ENCODE data around the gene HLA-DOA. TPM values are rescaled to one million over a fixed set of nuclear protein-coding genes. Genes with fewer than 3 reads are reported as not detected.

Gene HLA-DOA
- total and polyA plus RNA-seq, 2 donors (not counting 1 experiment from before 2014, with no cell fraction given) = 209 to 338 TPM

DNA sequence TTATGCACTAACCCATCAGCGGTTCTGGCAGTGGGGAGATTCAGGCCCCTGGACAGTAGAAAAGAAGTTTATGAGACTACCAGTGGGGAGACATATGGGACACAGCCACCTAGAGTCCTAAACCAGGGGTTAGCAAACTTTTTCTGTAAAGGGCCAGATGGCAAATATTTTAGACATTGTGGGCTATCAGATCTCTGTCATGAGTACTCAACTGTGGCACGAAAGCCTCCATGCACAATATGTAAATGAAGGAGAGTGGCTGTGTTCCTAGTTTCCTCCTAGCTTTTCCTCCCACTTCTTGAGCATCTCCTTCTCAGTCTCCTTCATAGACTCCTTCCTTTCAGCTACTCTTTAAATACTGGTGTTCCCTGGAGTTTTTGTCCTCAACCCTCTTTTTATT is 53.2 kb downstream of the HLA-DOA start:
- CTCF ChIA-PET = interaction anchor here (0.9 to 13.5 kb wide), 6 partner anchors 18 to 162 kb away, joined by 3 to 822 read pairs (median 38); partner anchors contain the start of genes BRD2 and HLA-DMB
- H3K27me3 Mint-ChIP-seq = no peaks in the 10 kb centered on the region

More for the DNA sequence above, 53.2 kb downstream of the HLA-DOA start:
- peak overlapping the region in 1 of 5 experiments; percentile 4 for H3K4me3 ChIP-seq (ENCODE audit: control extremely low read depth in 1 of 5, extremely low read depth in 1 of 5, insufficient read depth in 1 of 5, low read depth in 2 of 5, low read length in 4 of 5)
- no peak overlapping the region for H3K9ac ChIP-seq (ENCODE audit: low read length)
- TF ChIP-seq, protein P1, sequence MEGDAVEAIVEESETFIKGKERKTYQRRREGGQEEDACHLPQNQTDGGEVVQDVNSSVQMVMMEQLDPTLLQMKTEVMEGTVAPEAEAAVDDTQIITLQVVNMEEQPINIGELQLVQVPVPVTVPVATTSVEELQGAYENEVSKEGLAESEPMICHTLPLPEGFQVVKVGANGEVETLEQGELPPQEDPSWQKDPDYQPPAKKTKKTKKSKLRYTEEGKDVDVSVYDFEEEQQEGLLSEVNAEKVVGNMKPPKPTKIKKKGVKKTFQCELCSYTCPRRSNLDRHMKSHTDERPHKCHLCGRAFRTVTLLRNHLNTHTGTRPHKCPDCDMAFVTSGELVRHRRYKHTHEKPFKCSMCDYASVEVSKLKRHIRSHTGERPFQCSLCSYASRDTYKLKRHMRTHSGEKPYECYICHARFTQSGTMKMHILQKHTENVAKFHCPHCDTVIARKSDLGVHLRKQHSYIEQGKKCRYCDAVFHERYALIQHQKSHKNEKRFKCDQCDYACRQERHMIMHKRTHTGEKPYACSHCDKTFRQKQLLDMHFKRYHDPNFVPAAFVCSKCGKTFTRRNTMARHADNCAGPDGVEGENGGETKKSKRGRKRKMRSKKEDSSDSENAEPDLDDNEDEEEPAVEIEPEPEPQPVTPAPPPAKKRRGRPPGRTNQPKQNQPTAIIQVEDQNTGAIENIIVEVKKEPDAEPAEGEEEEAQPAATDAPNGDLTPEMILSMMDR (IDR thresholded peaks at IDR 0.05) = no peak
- TF ChIP-seq EZH2 (IDR thresholded peaks at IDR 0.05; ENCODE audit: borderline replicate concordance, insufficient read depth, low read depth, low read length, poor library complexity, severe bottlenecking) = no peak
- no peak overlapping the region for H2AFZ ChIP-seq (ENCODE audit: insufficient read depth, low read depth, low read length, poor library complexity, severe bottlenecking)
- no CpG with 5 or more reads among the region's 2 CpGs for WGBS (ENCODE audit: insufficient coverage)
- no peak for ATAC-seq (ENCODE audit: low read depth)
- peaks cover 0 to 1% of the 10 kb centered on the region in 2 experiments for H3K36me3 ChIP-seq (replicated peaks in 1 of 2; ENCODE audit: control extremely low read depth in 1 of 2, control insufficient read depth in 1 of 2, extremely low read depth in 1 of 2, insufficient read depth in 2 of 2, low read length in 1 of 2)
- H3K27me3 ChIP-seq (replicated peaks in 1 of 4; ENCODE audit: control extremely low read depth in 1 of 4, control insufficient read depth in 3 of 4, insufficient read depth in 4 of 4, low read length in 3 of 4) = no peaks in the 10 kb centered on the region
- H3K79me2 ChIP-seq (ENCODE audit: control insufficient read depth, insufficient read depth, low read length) = peaks cover 89% of the 10 kb centered on the region
- DNase-seq = peak; percentile 40
- POLR2A ChIA-PET = interaction anchor here (0.7 to 10.7 kb wide), 5 partner anchors 14 to 85 kb away, joined by 3 to 349 read pairs (median 11); partner anchors contain the start of genes BRD2 and HLA-DMB
- Mint-ChIP-seq H3K4me3 (peak overlapping the region; percentile 24), H3K27ac (peak overlapping the region; percentile 39), H3K4me1 (peaks cover 56% of the 10 kb centered on the region), H3K9me3 (ENCODE audit: insufficient read depth) (no peaks in the 10 kb centered on the region)
- peak overlapping the region; percentile 32 to 53 for H3K27ac ChIP-seq (ENCODE audit: low read length in 2 of 2)
- intact Hi-C loops (cut with micrococcal nuclease) = no loop called here
- peaks cover 39 to 53% of the 10 kb centered on the region in 2 donors for H3K4me1 ChIP-seq (ENCODE audit: control insufficient read depth in 2 of 2, insufficient read depth in 2 of 2, low read length in 2 of 2)
- no peaks in the 10 kb centered on the region for H4K20me1 ChIP-seq (ENCODE audit: control insufficient read depth, insufficient read depth, low read length, poor library complexity, severe bottlenecking)
- H3K9me3 ChIP-seq (ENCODE audit: control extremely low read depth in 1 of 3, control insufficient read depth in 2 of 3, insufficient read depth in 1 of 3, low read length in 2 of 3) = no peaks in the 10 kb centered on the region
- H3K4me2 ChIP-seq (replicated peaks; ENCODE audit: low read depth, low read length, poor library complexity, severe bottlenecking) = peak overlapping the region; percentile 81

All from B cell (primary cell).